ENCODE results near the gene SCAMP4.

The SCAMP4 gene

GRCh38 chr19:1953441-1954094 lies 48.4 kb downstream of the SCAMP4 start:
- no peak for DNase-seq
- WGBS (ENCODE audit: insufficient coverage) = 99% methylated on average over 28 of the region's 32 CpGs
- H3K9me3 ChIP-seq (ENCODE audit: control extremely low read depth in 1 of 5, control insufficient read depth in 4 of 5, insufficient read depth in 2 of 5, low read depth in 1 of 5, low read length in 4 of 5) = no peaks in the 10 kb centered on the region
- ChIA-PET POLR2A (no interaction called here), CTCF (interaction anchor here (1.3 kb wide), 1 partner anchor 11 kb away, joined by 7 read pairs; no protein-coding TSS in a partner anchor)
- no peak overlapping the region for H3K27ac ChIP-seq (ENCODE audit: insufficient read depth in 1 of 2, low read depth in 1 of 2, low read length in 2 of 2, poor library complexity in 1 of 2, severe bottlenecking in 2 of 2)
- H3K36me3 ChIP-seq (ENCODE audit: control insufficient read depth in 4 of 4, insufficient read depth in 4 of 4, low read length in 3 of 4) = peaks cover 0 to 58% (median 26%) of the 10 kb centered on the region in 4 experiments
- no peak overlapping the region for H3K4me3 ChIP-seq (ENCODE audit: control insufficient read depth in 1 of 7, extremely low read depth in 1 of 7, insufficient read depth in 4 of 7, low read depth in 2 of 7, low read length in 6 of 7)
- H3K27me3 ChIP-seq (replicated peaks in 2 of 5; ENCODE audit: control insufficient read depth in 4 of 5, insufficient read depth in 5 of 5, low read length in 4 of 5) = no peaks in the 10 kb centered on the region
- H3K4me1 ChIP-seq (ENCODE audit: control extremely low read depth in 1 of 4, control insufficient read depth in 4 of 4, insufficient read depth in 4 of 4, low read length in 3 of 4) = peaks cover 0 to 19% (median 7%) of the 10 kb centered on the region in 4 experiments

- peaks cover 0 to 48% (median 25%) of the 10 kb centered on the region in 4 experiments for H3K36me3 ChIP-seq (ENCODE audit: control insufficient read depth in 4 of 4, insufficient read depth in 4 of 4, low read length in 3 of 4)
- H3K4me1 ChIP-seq (ENCODE audit: control extremely low read depth in 1 of 4, control insufficient read depth in 4 of 4, insufficient read depth in 4 of 4, low read length in 3 of 4) = peaks cover 0 to 10% (median 0%) of the 10 kb centered on the region in 4 experiments
- ChIA-PET CTCF (interaction anchor here (1.3 kb wide), 1 partner anchor 12 kb away, joined by 7 read pairs; no protein-coding TSS in a partner anchor), POLR2A (interaction anchor here (0.6 kb wide), 1 partner anchor 73 kb away, joined by 3 read pairs; no protein-coding TSS in a partner anchor)
- no peak overlapping the region for H3K27ac ChIP-seq (ENCODE audit: insufficient read depth in 1 of 2, low read depth in 1 of 2, low read length in 2 of 2, poor library complexity in 1 of 2, severe bottlenecking in 2 of 2)
- no peaks in the 10 kb centered on the region for H3K9me3 ChIP-seq (ENCODE audit: control extremely low read depth in 1 of 5, control insufficient read depth in 4 of 5, insufficient read depth in 2 of 5, low read depth in 1 of 5, low read length in 4 of 5)
- H3K4me3 ChIP-seq (ENCODE audit: control insufficient read depth in 1 of 7, extremely low read depth in 1 of 7, insufficient read depth in 4 of 7, low read depth in 2 of 7, low read length in 6 of 7) = no peak overlapping the region
- no peak for DNase-seq
- WGBS (ENCODE audit: insufficient coverage) = 93% methylated on average over 11 of the region's 15 CpGs
- H3K27me3 ChIP-seq (replicated peaks in 2 of 5; ENCODE audit: control insufficient read depth in 4 of 5, insufficient read depth in 5 of 5, low read length in 4 of 5) = no peaks in the 10 kb centered on the region
Measured at GRCh38 chr19:1954532-1954933, 49.3 kb downstream of the SCAMP4 start.

- no peaks in the 10 kb centered on the region for H3K9me3 ChIP-seq (ENCODE audit: control extremely low read depth in 1 of 5, control insufficient read depth in 4 of 5, insufficient read depth in 2 of 5, low read depth in 1 of 5, low read length in 4 of 5)
- peaks cover 0 to 9% (median 0%) of the 10 kb centered on the region in 4 experiments for H3K4me1 ChIP-seq (ENCODE audit: control extremely low read depth in 1 of 4, control insufficient read depth in 4 of 4, insufficient read depth in 4 of 4, low read length in 3 of 4)
- ChIA-PET CTCF (no interaction called here), POLR2A (no interaction called here)
- WGBS (ENCODE audit: insufficient coverage) = 94% methylated on average over 44 of the region's 51 CpGs
- peaks cover 0 to 49% (median 22%) of the 10 kb centered on the region in 4 experiments for H3K36me3 ChIP-seq (ENCODE audit: control insufficient read depth in 4 of 4, insufficient read depth in 4 of 4, low read length in 3 of 4)
- H3K4me3 ChIP-seq (ENCODE audit: control insufficient read depth in 1 of 7, extremely low read depth in 1 of 7, insufficient read depth in 4 of 7, low read depth in 2 of 7, low read length in 6 of 7) = no peak overlapping the region
- H3K27me3 ChIP-seq (replicated peaks in 2 of 5; ENCODE audit: control insufficient read depth in 4 of 5, insufficient read depth in 5 of 5, low read length in 4 of 5) = no peaks in the 10 kb centered on the region
- DNase-seq = no peak
- no peak overlapping the region for H3K27ac ChIP-seq (ENCODE audit: insufficient read depth in 1 of 2, low read depth in 1 of 2, low read length in 2 of 2, poor library complexity in 1 of 2, severe bottlenecking in 2 of 2)
Measured at GRCh38 chr19:1955171-1956121, 50.2 kb downstream of the SCAMP4 start.

- H3K27me3 ChIP-seq (replicated peaks in 2 of 5; ENCODE audit: control insufficient read depth in 4 of 5, insufficient read depth in 5 of 5, low read length in 4 of 5) = no peaks in the 10 kb centered on the region
- H3K4me1 ChIP-seq (ENCODE audit: control extremely low read depth in 1 of 4, control insufficient read depth in 4 of 4, insufficient read depth in 4 of 4, low read length in 3 of 4) = peaks cover 0 to 7% (median under 1%) of the 10 kb centered on the region in 4 experiments
- H3K36me3 ChIP-seq (ENCODE audit: control insufficient read depth in 4 of 4, insufficient read depth in 4 of 4, low read length in 3 of 4) = peaks cover 0 to 45% (median 18%) of the 10 kb centered on the region in 4 experiments
- WGBS (ENCODE audit: insufficient coverage) = 98% methylated on average over 12 of the region's 12 CpGs
- H3K4me3 ChIP-seq (ENCODE audit: control insufficient read depth in 1 of 7, extremely low read depth in 1 of 7, insufficient read depth in 4 of 7, low read depth in 2 of 7, low read length in 6 of 7) = no peak overlapping the region
- ChIA-PET CTCF (no interaction called here), POLR2A (no interaction called here)
- no peaks in the 10 kb centered on the region for H3K9me3 ChIP-seq (ENCODE audit: control extremely low read depth in 1 of 5, control insufficient read depth in 4 of 5, insufficient read depth in 2 of 5, low read depth in 1 of 5, low read length in 4 of 5)
- no peak for DNase-seq
- no peak overlapping the region for H3K27ac ChIP-seq (ENCODE audit: insufficient read depth in 1 of 2, low read depth in 1 of 2, low read length in 2 of 2, poor library complexity in 1 of 2, severe bottlenecking in 2 of 2)
Measured at GRCh38 chr19:1956122-1956494, 50.9 kb downstream of the SCAMP4 start.

- WGBS (ENCODE audit: insufficient coverage) = 97% methylated on average over 24 of the region's 28 CpGs
- no peaks in the 10 kb centered on the region for H3K27me3 ChIP-seq (replicated peaks in 2 of 5; ENCODE audit: control insufficient read depth in 4 of 5, insufficient read depth in 5 of 5, low read length in 4 of 5)
- H3K9me3 ChIP-seq (ENCODE audit: control extremely low read depth in 1 of 5, control insufficient read depth in 4 of 5, insufficient read depth in 2 of 5, low read depth in 1 of 5, low read length in 4 of 5) = no peaks in the 10 kb centered on the region
- POLR2A ChIA-PET = no interaction called here
- no peak for DNase-seq
- H3K4me3 ChIP-seq (ENCODE audit: control insufficient read depth in 1 of 7, extremely low read depth in 1 of 7, insufficient read depth in 4 of 7, low read depth in 2 of 7, low read length in 6 of 7) = no peak overlapping the region
- peaks cover 0 to 43% (median 16%) of the 10 kb centered on the region in 4 experiments for H3K36me3 ChIP-seq (ENCODE audit: control insufficient read depth in 4 of 4, insufficient read depth in 4 of 4, low read length in 3 of 4)
- CTCF ChIA-PET = no interaction called here
- no peak overlapping the region for H3K27ac ChIP-seq (ENCODE audit: insufficient read depth in 1 of 2, low read depth in 1 of 2, low read length in 2 of 2, poor library complexity in 1 of 2, severe bottlenecking in 2 of 2)
- peaks cover 0 to 2% (median under 1%) of the 10 kb centered on the region in 4 experiments for H3K4me1 ChIP-seq (ENCODE audit: control extremely low read depth in 1 of 4, control insufficient read depth in 4 of 4, insufficient read depth in 4 of 4, low read length in 3 of 4)
Measured at GRCh38 chr19:1956868-1957492, 51.8 kb downstream of the SCAMP4 start.

GRCh38 chr19:1957562-1958248 lies 52.5 kb downstream of the SCAMP4 start:
- H3K36me3 ChIP-seq (ENCODE audit: control insufficient read depth in 4 of 4, insufficient read depth in 4 of 4, low read length in 3 of 4) = peaks cover 0 to 39% (median 14%) of the 10 kb centered on the region in 4 experiments
- H3K27me3 ChIP-seq (replicated peaks in 2 of 5; ENCODE audit: control insufficient read depth in 4 of 5, insufficient read depth in 5 of 5, low read length in 4 of 5) = no peaks in the 10 kb centered on the region
- peak in 1 of 3 donors; percentile 16 for DNase-seq
- H3K9me3 ChIP-seq (ENCODE audit: control extremely low read depth in 1 of 5, control insufficient read depth in 4 of 5, insufficient read depth in 2 of 5, low read depth in 1 of 5, low read length in 4 of 5) = no peaks in the 10 kb centered on the region
- peaks cover 0 to 2% (median 0%) of the 10 kb centered on the region in 4 experiments for H3K4me1 ChIP-seq (ENCODE audit: control extremely low read depth in 1 of 4, control insufficient read depth in 4 of 4, insufficient read depth in 4 of 4, low read length in 3 of 4)
- POLR2A ChIA-PET = no interaction called here
- H3K27ac ChIP-seq (ENCODE audit: insufficient read depth in 1 of 2, low read depth in 1 of 2, low read length in 2 of 2, poor library complexity in 1 of 2, severe bottlenecking in 2 of 2) = no peak overlapping the region
- CTCF ChIA-PET = interaction anchor here (1.2 kb wide), 1 partner anchor 28 kb away, joined by 3 read pairs; no protein-coding TSS in a partner anchor
- no peak overlapping the region for H3K4me3 ChIP-seq (ENCODE audit: control insufficient read depth in 1 of 7, extremely low read depth in 1 of 7, insufficient read depth in 4 of 7, low read depth in 2 of 7, low read length in 6 of 7)
- WGBS (ENCODE audit: insufficient coverage) = 92% methylated on average over 30 of the region's 40 CpGs
